ENCODE measurements around the gene METTL16.
A peak's percentile ranks its signal among the peaks of the same experiment; 100 is the strongest.

Gene METTL16

GRCh38 chr17:2419486-2419885, 92.2 kb downstream of the METTL16 start:
- Mint-ChIP-seq H3K36me3 (ENCODE audit: low read depth) (peaks cover 47% of the 10 kb centered on the region), H3K4me1 (peaks cover 56% of the 10 kb centered on the region), H3K4me3 (no peak overlapping the region), H3K27ac (peak overlapping the region; percentile 92), H3K27me3 (ENCODE audit: low read depth, poor library complexity) (no peaks in the 10 kb centered on the region), H3K9me3 (no peaks in the 10 kb centered on the region)
- no peak for DNase-seq
- no peak for TF ChIP-seq CTCF (IDR thresholded peaks at IDR 0.05)

GRCh38 chr17:2418572-2418971, 93.1 kb downstream of the METTL16 start:
- H3K9me3 Mint-ChIP-seq = no peaks in the 10 kb centered on the region
- no peak for TF ChIP-seq CTCF (IDR thresholded peaks at IDR 0.05)
- peaks cover 53% of the 10 kb centered on the region for H3K4me1 Mint-ChIP-seq
- H3K4me3 Mint-ChIP-seq = no peak overlapping the region
- no peak for DNase-seq
- H3K36me3 Mint-ChIP-seq (ENCODE audit: low read depth) = peaks cover 53% of the 10 kb centered on the region
- peak overlapping the region; percentile 92 for H3K27ac Mint-ChIP-seq
- H3K27me3 Mint-ChIP-seq (ENCODE audit: low read depth, poor library complexity) = no peaks in the 10 kb centered on the region

GRCh38 chr17:2416010-2416734, 95.5 kb downstream of the METTL16 start:
- peak; percentile 99 for TF ChIP-seq CTCF (IDR thresholded peaks at IDR 0.05)
- peaks cover 38% of the 10 kb centered on the region for H3K4me1 Mint-ChIP-seq
- DNase-seq = peak; percentile 94
- H3K27me3 Mint-ChIP-seq (ENCODE audit: low read depth, poor library complexity) = no peaks in the 10 kb centered on the region
- H3K27ac Mint-ChIP-seq = peak overlapping the region; percentile 97
- no peaks in the 10 kb centered on the region for H3K9me3 Mint-ChIP-seq
- no peak overlapping the region for H3K4me3 Mint-ChIP-seq
- H3K36me3 Mint-ChIP-seq (ENCODE audit: low read depth) = peaks cover 40% of the 10 kb centered on the region

GRCh38 chr17:2415081-2415480, 96.6 kb downstream of the METTL16 start:
- Mint-ChIP-seq H3K9me3 (no peaks in the 10 kb centered on the region), H3K36me3 (ENCODE audit: low read depth) (peaks cover 39% of the 10 kb centered on the region), H3K27me3 (ENCODE audit: low read depth, poor library complexity) (no peaks in the 10 kb centered on the region), H3K4me1 (peaks cover 28% of the 10 kb centered on the region), H3K27ac (peak overlapping the region; percentile 83), H3K4me3 (no peak overlapping the region)
- TF ChIP-seq CTCF (IDR thresholded peaks at IDR 0.05) = no peak
- DNase-seq = no peak

- H3K27ac Mint-ChIP-seq = no peak overlapping the region
- DNase-seq = no peak
- H3K4me1 Mint-ChIP-seq = peaks cover 22% of the 10 kb centered on the region
- peaks cover 35% of the 10 kb centered on the region for H3K36me3 Mint-ChIP-seq (ENCODE audit: low read depth)
- H3K9me3 Mint-ChIP-seq = no peaks in the 10 kb centered on the region
- TF ChIP-seq CTCF (IDR thresholded peaks at IDR 0.05) = no peak
- no peaks in the 10 kb centered on the region for H3K27me3 Mint-ChIP-seq (ENCODE audit: low read depth, poor library complexity)
- no peak overlapping the region for H3K4me3 Mint-ChIP-seq
Measured at GRCh38 chr17:2414446-2415064, 97.1 kb downstream of the METTL16 start.

Measured in nephron progenitor cell (in vitro differentiated cells).